Measurements from ENCODE around the gene DCHS1.

Gene DCHS1

DNA sequence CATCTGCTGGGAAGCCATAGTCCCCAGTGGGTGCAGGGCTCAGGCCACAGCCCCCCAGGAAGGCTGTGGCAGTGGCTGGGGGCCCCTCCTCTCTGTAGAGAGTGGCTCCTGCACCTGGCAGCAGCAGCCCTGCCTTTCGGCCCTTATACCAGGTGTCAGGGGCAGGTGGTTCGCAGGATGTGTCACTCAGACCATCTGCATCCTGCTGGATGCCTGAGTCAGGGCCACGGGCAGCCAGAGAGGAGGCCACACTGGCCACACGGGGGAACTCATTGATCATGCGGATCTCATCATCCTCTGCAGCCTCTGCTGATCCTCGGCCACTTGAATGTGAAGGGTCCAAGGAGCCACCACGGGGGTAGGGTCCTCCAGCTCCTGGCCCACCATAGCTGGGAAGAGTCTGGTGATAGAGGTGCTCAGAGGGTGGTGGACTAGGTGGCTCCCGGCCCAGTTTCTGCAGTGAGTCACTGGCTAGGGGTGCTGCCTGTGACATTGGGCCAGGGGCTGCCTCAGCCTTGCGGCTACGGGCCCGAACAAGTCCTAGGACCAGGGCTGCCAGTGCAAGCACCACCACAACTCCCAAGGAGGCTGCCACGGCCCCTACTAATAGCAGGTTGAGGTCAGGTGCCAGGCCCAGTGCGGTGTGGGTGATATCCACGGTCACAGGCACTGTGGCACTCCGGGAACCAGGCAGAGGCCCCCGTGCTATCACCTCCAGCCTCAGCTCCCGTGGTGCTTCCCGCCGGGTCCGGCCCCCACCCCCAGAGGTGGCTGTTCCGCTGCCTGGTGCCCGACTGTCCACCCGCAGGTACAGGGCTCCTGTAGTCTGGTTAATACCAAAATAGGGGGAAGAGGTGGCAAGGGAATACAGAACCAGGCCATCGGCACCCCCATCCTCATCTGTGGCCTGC lies 33.1 kb downstream of the DCHS1 start:
- H3K4me1 ChIP-seq (ENCODE audit: control insufficient read depth in 2 of 2, insufficient read depth in 2 of 2, low read length in 2 of 2): peaks cover 9 to 17% of the 10 kb centered on the region in 2 donors
- H3K36me3 ChIP-seq (ENCODE audit: control insufficient read depth in 2 of 2, insufficient read depth in 2 of 2, low read length in 2 of 2): no peaks in the 10 kb centered on the region
- H3K9me3 ChIP-seq (ENCODE audit: control insufficient read depth in 2 of 2, low read length in 2 of 2): no peaks in the 10 kb centered on the region
- no peak overlapping the region for H3K4me3 ChIP-seq (ENCODE audit: low read length in 2 of 2)
- no peaks in the 10 kb centered on the region for H3K27me3 ChIP-seq (ENCODE audit: control insufficient read depth in 2 of 2, insufficient read depth in 2 of 2, low read length in 2 of 2)
- H3K27ac ChIP-seq (ENCODE audit: low read depth in 2 of 2, low read length in 2 of 2): no peak overlapping the region
- no peak overlapping the region for H3K9ac ChIP-seq (ENCODE audit: low read depth in 1 of 2, low read length in 2 of 2)

GRCh38 chr11:6621711-6622211 lies 33.8 kb downstream of the DCHS1 start:
- no peak overlapping the region for H3K27ac ChIP-seq (ENCODE audit: low read depth in 2 of 2, low read length in 2 of 2)
- H3K9ac ChIP-seq (ENCODE audit: low read depth in 1 of 2, low read length in 2 of 2): no peak overlapping the region
- no peaks in the 10 kb centered on the region for H3K27me3 ChIP-seq (ENCODE audit: control insufficient read depth in 2 of 2, insufficient read depth in 2 of 2, low read length in 2 of 2)
- peaks cover 2 to 6% of the 10 kb centered on the region in 2 donors for H3K36me3 ChIP-seq (ENCODE audit: control insufficient read depth in 2 of 2, insufficient read depth in 2 of 2, low read length in 2 of 2)
- H3K4me3 ChIP-seq (ENCODE audit: low read length in 2 of 2): no peak overlapping the region
- peaks cover 14 to 20% of the 10 kb centered on the region in 2 donors for H3K4me1 ChIP-seq (ENCODE audit: control insufficient read depth in 2 of 2, insufficient read depth in 2 of 2, low read length in 2 of 2)
- H3K9me3 ChIP-seq (ENCODE audit: control insufficient read depth in 2 of 2, low read length in 2 of 2): no peaks in the 10 kb centered on the region

DNA sequence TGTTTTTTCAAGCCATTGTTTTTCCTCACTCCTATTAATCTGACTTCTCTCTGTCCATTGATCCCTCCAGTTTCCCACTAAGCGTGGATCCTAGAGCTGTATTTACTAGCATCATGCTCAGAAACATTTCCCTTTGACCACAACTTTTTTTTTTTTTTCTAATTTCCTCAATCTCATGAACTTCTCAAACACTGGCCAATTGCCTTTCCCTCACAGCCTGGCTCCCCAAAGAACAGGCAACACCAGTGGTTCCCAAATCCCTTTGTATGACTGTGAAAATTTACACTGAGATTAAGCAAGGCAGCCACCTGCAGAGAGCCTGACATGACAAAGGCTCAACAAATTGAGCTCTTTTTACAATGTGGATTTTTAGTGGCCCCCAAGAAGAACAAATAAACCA lies 35.0 kb downstream of the DCHS1 start:
- Histone ChIP-seq H3K27me3 (ENCODE audit: control insufficient read depth in 2 of 2, insufficient read depth in 2 of 2, low read length in 2 of 2) (no peaks in the 10 kb centered on the region), H3K9ac (ENCODE audit: low read depth in 1 of 2, low read length in 2 of 2) (no peak overlapping the region), H3K4me3 (ENCODE audit: low read length in 2 of 2) (no peak overlapping the region), H3K4me1 (ENCODE audit: control insufficient read depth in 2 of 2, insufficient read depth in 2 of 2, low read length in 2 of 2) (peaks cover 14 to 20% of the 10 kb centered on the region in 2 donors), H3K27ac (ENCODE audit: low read depth in 2 of 2, low read length in 2 of 2) (no peak overlapping the region), H3K36me3 (ENCODE audit: control insufficient read depth in 2 of 2, insufficient read depth in 2 of 2, low read length in 2 of 2) (peaks cover 6 to 10% of the 10 kb centered on the region in 2 donors), H3K9me3 (ENCODE audit: control insufficient read depth in 2 of 2, low read length in 2 of 2) (no peaks in the 10 kb centered on the region)

- H3K27me3 ChIP-seq (ENCODE audit: control insufficient read depth in 2 of 2, insufficient read depth in 2 of 2, low read length in 2 of 2): no peaks in the 10 kb centered on the region
- peak within 1 kb of the TSS; percentile 95 to 100 for H3K4me3 ChIP-seq (ENCODE audit: low read length in 2 of 2)
- H3K9me3 ChIP-seq (ENCODE audit: control insufficient read depth in 2 of 2, low read length in 2 of 2): no peaks in the 10 kb centered on the region
- H3K4me1 ChIP-seq (ENCODE audit: control insufficient read depth in 2 of 2, insufficient read depth in 2 of 2, low read length in 2 of 2): peaks cover 14 to 20% of the 10 kb centered on the region in 2 donors
- peak within 1 kb of the TSS; percentile 89 to 97 for H3K9ac ChIP-seq (ENCODE audit: low read depth in 1 of 2, low read length in 2 of 2)
- H3K36me3 ChIP-seq (ENCODE audit: control insufficient read depth in 2 of 2, insufficient read depth in 2 of 2, low read length in 2 of 2): peaks cover 15 to 24% of the 10 kb centered on the region in 2 donors
- peak within 1 kb of the TSS; percentile 82 for H3K27ac ChIP-seq (ENCODE audit: low read depth in 2 of 2, low read length in 2 of 2)
Measured at GRCh38 chr11:6619004-6619745, 36.4 kb downstream of the DCHS1 start, which contains the start of gene TPP1. Gene TPP1, minus strand, starts transcription at chr11:6619422. Its CDS starts 22 bp downstream, at chr11:6619400.

- H3K36me3 ChIP-seq (ENCODE audit: control insufficient read depth in 2 of 2, insufficient read depth in 2 of 2, low read length in 2 of 2): peaks cover 15 to 26% of the 10 kb centered on the region in 2 donors
- H3K27me3 ChIP-seq (ENCODE audit: control insufficient read depth in 2 of 2, insufficient read depth in 2 of 2, low read length in 2 of 2): no peaks in the 10 kb centered on the region
- H3K27ac ChIP-seq (ENCODE audit: low read depth in 2 of 2, low read length in 2 of 2): peak overlapping the region; percentile 82
- peak overlapping the region; percentile 95 to 100 for H3K4me3 ChIP-seq (ENCODE audit: low read length in 2 of 2)
- H3K9ac ChIP-seq (ENCODE audit: low read depth in 1 of 2, low read length in 2 of 2): peak overlapping the region; percentile 89 to 97
- H3K4me1 ChIP-seq (ENCODE audit: control insufficient read depth in 2 of 2, insufficient read depth in 2 of 2, low read length in 2 of 2): peaks cover 20 to 23% of the 10 kb centered on the region in 2 donors
- H3K9me3 ChIP-seq (ENCODE audit: control insufficient read depth in 2 of 2, low read length in 2 of 2): no peaks in the 10 kb centered on the region
Measured at GRCh38 chr11:6618117-6619003, 37.2 kb downstream of the DCHS1 start.

- Histone ChIP-seq H3K4me3 (ENCODE audit: low read length in 2 of 2) (peak overlapping the region; percentile 95 to 100), H3K4me1 (ENCODE audit: control insufficient read depth in 2 of 2, insufficient read depth in 2 of 2, low read length in 2 of 2) (peaks cover 28 to 31% of the 10 kb centered on the region in 2 donors), H3K27me3 (ENCODE audit: control insufficient read depth in 2 of 2, insufficient read depth in 2 of 2, low read length in 2 of 2) (no peaks in the 10 kb centered on the region), H3K36me3 (ENCODE audit: control insufficient read depth in 2 of 2, insufficient read depth in 2 of 2, low read length in 2 of 2) (peaks cover 15 to 26% of the 10 kb centered on the region in 2 donors), H3K9ac (ENCODE audit: low read depth in 1 of 2, low read length in 2 of 2) (no peak overlapping the region), H3K27ac (ENCODE audit: low read depth in 2 of 2, low read length in 2 of 2) (peak overlapping the region in 1 of 2 donors; percentile 53), H3K9me3 (ENCODE audit: control insufficient read depth in 2 of 2, low read length in 2 of 2) (no peaks in the 10 kb centered on the region)
Measured at GRCh38 chr11:6617315-6617781, 38.3 kb downstream of the DCHS1 start.

GRCh38 chr11:6616596-6617250 lies 38.9 kb downstream of the DCHS1 start:
- Histone ChIP-seq H3K36me3 (ENCODE audit: control insufficient read depth in 2 of 2, insufficient read depth in 2 of 2, low read length in 2 of 2) (peaks cover 15 to 26% of the 10 kb centered on the region in 2 donors), H3K27ac (ENCODE audit: low read depth in 2 of 2, low read length in 2 of 2) (no peak overlapping the region), H3K27me3 (ENCODE audit: control insufficient read depth in 2 of 2, insufficient read depth in 2 of 2, low read length in 2 of 2) (no peaks in the 10 kb centered on the region), H3K4me1 (ENCODE audit: control insufficient read depth in 2 of 2, insufficient read depth in 2 of 2, low read length in 2 of 2) (peaks cover 28 to 31% of the 10 kb centered on the region in 2 donors), H3K4me3 (ENCODE audit: low read length in 2 of 2) (no peak overlapping the region), H3K9me3 (ENCODE audit: control insufficient read depth in 2 of 2, low read length in 2 of 2) (no peaks in the 10 kb centered on the region), H3K9ac (ENCODE audit: low read depth in 1 of 2, low read length in 2 of 2) (no peak overlapping the region)

- no peaks in the 10 kb centered on the region for H3K27me3 ChIP-seq (ENCODE audit: control insufficient read depth in 2 of 2, insufficient read depth in 2 of 2, low read length in 2 of 2)
- no peaks in the 10 kb centered on the region for H3K9me3 ChIP-seq (ENCODE audit: control insufficient read depth in 2 of 2, low read length in 2 of 2)
- H3K36me3 ChIP-seq (ENCODE audit: control insufficient read depth in 2 of 2, insufficient read depth in 2 of 2, low read length in 2 of 2): peaks cover 15 to 26% of the 10 kb centered on the region in 2 donors
- peaks cover 32 to 38% of the 10 kb centered on the region in 2 donors for H3K4me1 ChIP-seq (ENCODE audit: control insufficient read depth in 2 of 2, insufficient read depth in 2 of 2, low read length in 2 of 2)
- no peak overlapping the region for H3K4me3 ChIP-seq (ENCODE audit: low read length in 2 of 2)
- H3K27ac ChIP-seq (ENCODE audit: low read depth in 2 of 2, low read length in 2 of 2): no peak overlapping the region
- H3K9ac ChIP-seq (ENCODE audit: low read depth in 1 of 2, low read length in 2 of 2): no peak overlapping the region
Measured at GRCh38 chr11:6615882-6616585, 39.6 kb downstream of the DCHS1 start.

Data from mucosa of rectum (tissue), 2 donors.